K562 (cell line): ENCODE results near the gene CHRNB4. TPM values are rescaled to one million over a fixed set of nuclear protein-coding genes. Genes with fewer than 3 reads are reported as not detected.
"Not testable (repeated sequence)": the region's sequence is repeated elsewhere in the genome, so short reads cannot be mapped to it uniquely, and the experiment has no call there.

Source experiments
- ATAC-seq: fragments of 200-7000 bp; cut with Tn5 transposase; 3 replicates; pipeline ENCODE4 v1.9.1; 2020; ENCODE audit warnings: moderate library complexity
- BruUV-seq: library from RNA; stranded (reverse); fragments of 400-500 nt; replicated peaks from 2 replicates; lab custom pipeline; 2021; lab: Mats Ljungman, UMichigan
- CTCF ChIA-PET: fragments of 300-600 bp; formaldehyde crosslinking; extraction: SDS; loops from one replicate; lab custom pipeline; 2021; ENCODE audit warnings: low intra/inter-chr PET ratio; lab: Yijun Ruan, JAX
- POLR2A ChIA-PET: fragments of 300-600, 350-650 bp; sonication (Branson Sonifier 250); formaldehyde crosslinking; extraction: SDS; loops from one replicate; lab custom pipeline; 2021; ENCODE audit warnings: antibody characterized with exemption, inconsistent platforms; lab: Yijun Ruan, JAX
- DNase-seq, 4 experiments: peaks; one replicate each; pipeline versions ENCODE4 v3.0.0 to v3.0.0-alpha.2; 2011 to 2018; ENCODE audit warnings: low spot score in 3 of 4, mixed read lengths in 3 of 4; ENCODE audit errors: extremely low read depth in 1 of 4
- FAIRE-seq: peaks from 2 replicates; lab custom pipeline; 2011; peaks lifted over from hg19 to GRCh38; lab: Jason Lieb, UNC
- H2AFZ ChIP-seq: 2 replicates; pipeline ENCODE4 v1.6.0; 2011; ENCODE audit warnings: low read depth, low read length, control low read depth, inconsistent platforms
- H3K27ac ChIP-seq: fragments of 200-600 bp; 3 replicates; pipeline ENCODE4 v1.8.0; 2011; ENCODE audit warnings: low read depth, mild to moderate bottlenecking, control low read depth, inconsistent platforms, low read length, moderate library complexity, mixed read lengths; ENCODE audit errors: extremely low read depth
- H3K27me3 ChIP-seq, 2 experiments: fragments of 300-600 bp in 1 of 2; 2 replicates in 1 of 2; 3 replicates in 1 of 2; pipeline versions ENCODE4 v1.6.0 to v1.8.0; 2011; ENCODE audit warnings: inconsistent platforms in 2 of 2, low read length in 2 of 2, mild to moderate bottlenecking in 1 of 2, mixed read lengths in 1 of 2, moderate library complexity in 1 of 2; ENCODE audit not compliant: control insufficient read depth in 2 of 2, insufficient read depth in 2 of 2
- H3K36me3 ChIP-seq: fragments of 300-600 bp; 3 replicates; pipeline ENCODE4 v1.8.0; 2011; ENCODE audit warnings: mild to moderate bottlenecking, low read length, inconsistent platforms; ENCODE audit not compliant: control insufficient read depth, insufficient read depth
- H3K4me1 ChIP-seq, 2 experiments: fragments of 200-600 bp in 1 of 2; replicated peaks in 1 of 2; 2 replicates in 1 of 2; 3 replicates in 1 of 2; pipeline versions ENCODE4 v1.5.1 to v1.8.0; 2011; ENCODE audit warnings: inconsistent platforms in 2 of 2, low read length in 2 of 2, mild to moderate bottlenecking in 1 of 2, mixed read lengths in 1 of 2, moderate library complexity in 1 of 2; ENCODE audit not compliant: control insufficient read depth in 2 of 2, insufficient read depth in 2 of 2
- H3K4me2 ChIP-seq: 2 replicates; pipeline ENCODE4 v1.6.1; 2011; ENCODE audit warnings: low read length, control low read depth, inconsistent platforms, mixed read lengths; ENCODE audit not compliant: insufficient read depth
- H3K4me3 ChIP-seq: fragments of 200-600 bp; sonication (generic), shearing (Covaris generic); 2 replicates; pipeline ENCODE4 v1.5.1; 2016; ENCODE audit warnings: control low read depth, inconsistent platforms
- H3K79me2 ChIP-seq: fragments of 200-600 bp; 3 replicates; pipeline ENCODE4 v1.8.0; 2011; ENCODE audit warnings: low read length, inconsistent platforms; ENCODE audit not compliant: control insufficient read depth, insufficient read depth
- H3K9ac ChIP-seq, 2 experiments: 2 replicates each; pipeline versions ENCODE4 v1.6.0 to v1.6.1; 2011; ENCODE audit warnings: low read depth in 2 of 2, low read length in 2 of 2, control low read depth in 1 of 2, inconsistent platforms in 1 of 2, mild to moderate bottlenecking in 1 of 2, mixed read lengths in 1 of 2; ENCODE audit not compliant: insufficient read depth in 1 of 2
- H3K9me1 ChIP-seq: one replicate; pipeline ENCODE4 v1.6.0; 2011; ENCODE audit warnings: inconsistent platforms, mild to moderate bottlenecking, low read length, moderate library complexity; ENCODE audit not compliant: control insufficient read depth, insufficient read depth
- H3K9me3 ChIP-seq: replicated peaks from 2 replicates; pipeline ENCODE4 v1.5.1; 2011; ENCODE audit warnings: low read depth, low read length, inconsistent platforms; ENCODE audit not compliant: control insufficient read depth, insufficient read depth
- H4K20me1 ChIP-seq: replicated peaks from 2 replicates; pipeline ENCODE4 v1.6.1; 2011; ENCODE audit warnings: low read length, inconsistent platforms, mixed read lengths; ENCODE audit not compliant: control insufficient read depth, insufficient read depth
- BCL6 ChIP-seq: fragments of 250-450 bp; sonication (Bioruptor Pico); IDR thresholded peaks from 2 replicates; pipeline ENCODE4 v1.4.0; 2020
- CHCHD3 ChIP-seq: fragments of 250-450 bp; sonication (Bioruptor Pico); IDR thresholded peaks from 2 replicates; pipeline ENCODE4 v2.1.2; 2022; ENCODE audit warnings: mild to moderate bottlenecking
- HEY1 ChIP-seq: fragments of 250-450 bp; sonication (Bioruptor Pico); IDR thresholded peaks from 2 replicates; pipeline ENCODE4 v1.5.0; 2020; ENCODE audit warnings: mild to moderate bottlenecking, moderate library complexity, borderline replicate concordance
- KDM4B ChIP-seq, 2 experiments: fragments of 450-650 bp in 1 of 2; sonication (generic) in 1 of 2; IDR thresholded peaks; 2 replicates each; pipeline ENCODE4 v1.6.1; 2016 to 2017; ENCODE audit warnings: borderline replicate concordance in 2 of 2, antibody characterized with exemption in 1 of 2, low read depth in 1 of 2, mild to moderate bottlenecking in 1 of 2
- MCM2 ChIP-seq: fragments of 450-650 bp; IDR thresholded peaks from 2 replicates; pipeline ENCODE4 v1.6.1; 2017; ENCODE audit warnings: low read depth, mild to moderate bottlenecking
- MYC ChIP-seq, 2 experiments: fragments of 250-450 bp in 1 of 2; sonication (Bioruptor Pico) in 1 of 2; IDR thresholded peaks; 2 replicates each; pipeline versions ENCODE4 v1.5.1 to v1.6.1; 2012 to 2021; ENCODE audit warnings: low read depth in 2 of 2, borderline replicate concordance in 1 of 2, improper control_type of control experiment in 1 of 2, low read length in 1 of 2, mild to moderate bottlenecking in 1 of 2, moderate library complexity in 1 of 2
- SLC30A9 ChIP-seq: fragments of 250-450 bp; sonication (Bioruptor Pico); IDR thresholded peaks from 2 replicates; pipeline ENCODE4 v1.8.0; 2022; ENCODE audit warnings: mild to moderate bottlenecking, moderate library complexity
- SRSF7 ChIP-seq: fragments of 200-400 bp; formaldehyde crosslinking; optimal IDR thresholded peaks from 2 replicates; pipeline ENCODE3; 2017; ENCODE audit warnings: mild to moderate bottlenecking, low read depth, low read length
- TAF9B ChIP-seq: fragments of 450-650 bp; IDR thresholded peaks from 2 replicates; pipeline ENCODE4 v1.6.1; 2018; ENCODE audit warnings: mild to moderate bottlenecking; ENCODE audit not compliant: partially characterized antibody
- TBL1XR1 ChIP-seq, 2 experiments: IDR thresholded peaks; 2 replicates each; pipeline ENCODE4 v1.6.1; 2012; ENCODE audit warnings: improper control_type of control experiment in 2 of 2, low read length in 2 of 2, mild to moderate bottlenecking in 1 of 2
- ZNF165 ChIP-seq: fragments of 250-450 bp; sonication (Bioruptor Pico); IDR thresholded peaks from 2 replicates; pipeline ENCODE4 v1.4.0; 2020; ENCODE audit warnings: borderline replicate concordance
- ZNF274 ChIP-seq: IDR thresholded peaks from 2 replicates; pipeline ENCODE4 v1.6.1; 2011; ENCODE audit warnings: low read depth, mild to moderate bottlenecking, low read length, moderate library complexity, borderline replicate concordance
- ZNF354B ChIP-seq: fragments of 250-450 bp; sonication (Bioruptor Pico); IDR thresholded peaks from 2 replicates; pipeline ENCODE4 v1.4.0; 2020
- ZNF507 ChIP-seq: conservative IDR thresholded peaks from 2 replicates; pipeline ENCODE4 v1.6.1; 2017; ENCODE audit warnings: missing genetic modification characterization, missing compliant biosample characterization
- ZNF655 ChIP-seq: fragments of 250-450 bp; sonication (Bioruptor Pico); IDR thresholded peaks from 2 replicates; pipeline ENCODE4 v1.5.0; 2021
- ZNF75A ChIP-seq: fragments of 450-650 bp; formaldehyde crosslinking; IDR thresholded peaks from 2 replicates; pipeline ENCODE4 v1.4.0; 2020; ENCODE audit warnings: mild to moderate bottlenecking
- ZNF79 ChIP-seq: fragments of 250-450 bp; sonication (Bioruptor Pico); IDR thresholded peaks from 2 replicates; pipeline ENCODE4 v1.4.0; 2020; ENCODE audit warnings: low read depth, mild to moderate bottlenecking, moderate library complexity
- WGBS: fragments of 100-300 bp; shearing (Covaris generic); methylation state at CpG from one replicate; pipeline ENCODE4 v1.1.6; 2016; ENCODE audit warnings: low coverage, mixed read lengths; ENCODE audit not compliant: insufficient coverage; ENCODE audit errors: missing lambda C conversion rate; 5-methylcytosine and 5-hydroxymethylcytosine counted together
- in situ Hi-C: fragments of 300-500 bp; cut with MboI; formaldehyde crosslinking; loops from 4 replicates; pipeline ENCODE4 v1.15.0; 2018; ENCODE audit warnings: inconsistent platforms, mixed read lengths
- intact Hi-C: fragments of 100-400 bp; cut with micrococcal nuclease; formaldehyde crosslinking; loops from 2 replicates; pipeline ENCODE4 v1.14.2; 2022
- polyA plus RNA-seq, 8 experiments: library from polyadenylated mRNA; depleted of rRNA in 4 of 8; stranded (reverse) in 5 of 8; unstranded in 3 of 8; fragments of >200 nt; fragmentation: Nextera tagmentation in 2 of 8; fragmentation: Illumina TruSeq in 1 of 8; extraction: Ambion mirVana in 2 of 8; extraction: Trizol in 1 of 8; gene quantifications; 2 replicates each; pipeline versions ENCODE4 v1.2.1 to v1.2.3, GENCODE V29; 2011 to 2014; ENCODE audit warnings: inconsistent platforms in 1 of 8, missing spikeins in 1 of 8
- total RNA-seq, 7 experiments: library from RNA; depleted of rRNA in 6 of 7; stranded (reverse); fragments of >200 nt in 6 of 7; fragmentation: Illumina TruSeq in 2 of 7; extraction: Trizol in 2 of 7; gene quantifications; 2 replicates each; pipeline versions ENCODE4 v1.2.1 to v1.2.3, GENCODE V29; 2011 to 2021; ENCODE audit warnings: low replicate concordance in 1 of 7

The CHRNB4 gene
- total and polyA plus RNA-seq, 9 of the 15 experiments (the other 6 are each of a cell fraction or from before 2014, with no cell fraction given): 0.08 to 0.18 TPM; not detected in 7

DNA sequence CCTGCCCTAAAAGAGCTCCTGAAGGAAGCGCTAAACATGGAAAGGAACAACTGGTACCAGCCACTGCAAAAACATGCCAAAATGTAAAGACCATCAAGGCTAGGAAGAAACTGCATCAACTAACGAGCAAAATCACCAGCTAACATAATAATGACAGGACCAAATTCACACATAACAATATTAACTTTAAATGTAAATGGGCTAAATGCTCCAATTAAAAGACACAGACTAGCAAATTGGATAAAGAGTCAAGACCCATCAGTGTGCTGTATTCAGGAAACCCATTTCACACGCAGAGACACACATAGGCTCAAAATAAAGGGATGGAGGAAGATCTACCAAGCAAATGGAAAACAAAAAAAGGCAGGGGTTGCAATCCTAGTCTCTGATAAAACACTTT lies 31.5 kb downstream of the CHRNB4 start:
- WGBS: 0% methylated on average over 1 of the region's 3 CpGs
- intact Hi-C loops: not testable (repeated sequence)

DNA sequence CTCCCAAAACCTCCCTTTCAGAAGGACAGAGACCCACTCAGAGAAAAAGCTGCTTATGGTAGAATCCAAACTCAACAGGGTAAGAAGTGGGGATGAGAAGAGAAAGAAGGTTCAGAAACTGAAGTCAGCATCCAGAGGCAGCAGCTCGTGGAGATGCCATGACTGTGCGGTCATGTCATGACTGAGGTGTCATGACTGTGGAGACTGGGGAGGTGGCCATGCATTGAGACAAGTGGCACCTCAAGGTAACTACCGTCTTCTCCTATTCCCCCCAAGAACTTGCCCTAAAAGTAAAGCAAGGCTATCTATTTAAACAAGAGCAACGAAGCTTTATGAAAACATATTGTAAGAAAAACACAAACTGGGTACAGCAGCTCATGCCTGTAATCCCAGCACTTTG lies 35.3 kb downstream of the CHRNB4 start:
- FAIRE-seq (no peak), DNase-seq (no peak), ATAC-seq (no peak)
- no peak overlapping the region for H3K9ac ChIP-seq
- no TSS peak for BruUV-seq
- H3K4me2 ChIP-seq: no peak overlapping the region
- in situ Hi-C loops: no loop called here
- ChIA-PET POLR2A (no interaction called here), CTCF (no interaction called here)
- no peak overlapping the region for H3K4me3 ChIP-seq
- no peaks in the 10 kb centered on the region for H3K9me1 ChIP-seq
- H2AFZ ChIP-seq: no peak overlapping the region
- no peaks in the 10 kb centered on the region for H3K79me2 ChIP-seq
- intact Hi-C loops: no loop called here
- H3K9me3 ChIP-seq: no peaks in the 10 kb centered on the region
- 14% methylated on average over 4 of the region's 4 CpGs for WGBS
- no peaks in the 10 kb centered on the region for H3K4me1 ChIP-seq
- no peak overlapping the region for H3K27ac ChIP-seq
- H3K36me3 ChIP-seq: no peaks in the 10 kb centered on the region
- H4K20me1 ChIP-seq: 0 out of 2 replicates have a peak, but pooled peaks cover 4% of the 10 kb centered on the region
- peaks cover 19 to 41% of the 10 kb centered on the region in 2 experiments for H3K27me3 ChIP-seq
- no peak for TF ChIP-seq ZNF655 (CRISPR knock-in tag)
- no peak for TF ChIP-seq CHCHD3 (CRISPR knock-in tag)
- TF ChIP-seq ZNF79: no peak
- no peak for TF ChIP-seq HEY1
- TF ChIP-seq ZNF75A: no peak
- no peak for TF ChIP-seq MYC (IDR thresholded peaks at IDR 0.05; ENCODE audit: low read depth, low read length)
- TF ChIP-seq MYC (CRISPR knock-in tag; IDR thresholded peaks at IDR 0.05; ENCODE audit: borderline replicate concordance, low read depth): no peak
- TF ChIP-seq SRSF7: no peak
- no peak for TF ChIP-seq MCM2
- no peak for TF ChIP-seq KDM4B (IDR thresholded peaks at IDR 0.05; ENCODE audit: borderline replicate concordance in 2 of 2, low read depth in 1 of 2)
- no peak for TF ChIP-seq TAF9B
- no peak for TF ChIP-seq TBL1XR1 (IDR thresholded peaks at IDR 0.05; ENCODE audit: low read length in 2 of 2)
- TF ChIP-seq ZNF274: no peak
- no peak for TF ChIP-seq ZNF165 (CRISPR knock-in tag)
- no peak for TF ChIP-seq SLC30A9 (CRISPR knock-in tag)
- TF ChIP-seq BCL6 (CRISPR knock-in tag): no peak

More for the DNA sequence above, 31.5 kb downstream of the CHRNB4 start:
- ATAC-seq, CTCF ChIA-PET, DNase-seq, H3K4me3 ChIP-seq, H3K79me2 ChIP-seq, H3K36me3 ChIP-seq, H3K27ac ChIP-seq, BruUV-seq, H3K4me1 ChIP-seq, FAIRE-seq, H4K20me1 ChIP-seq, H3K4me2 ChIP-seq, H2AFZ ChIP-seq: not testable (repeated sequence)
- peak; percentile 94 for TF ChIP-seq ZNF507
- TF ChIP-seq ZNF354B (CRISPR knock-in tag): 0 out of 2 replicates have a peak, but pooled peaks have one; percentile 27
- TF ChIP-seq, all 486 proteins: peak for 2; not testable (repeated sequence) for 484
- H3K9ac ChIP-seq, POLR2A ChIA-PET, H3K9me3 ChIP-seq, H3K9me1 ChIP-seq, in situ Hi-C loops: not testable (repeated sequence)
- peaks cover 5 to 15% of the 10 kb centered on the region in 2 experiments; a peak in 4 of 5 replicates for H3K27me3 ChIP-seq
